ENCODE measurements around the gene WASF1.
"Not testable (repeated sequence)": the region's sequence is repeated elsewhere in the genome, so short reads cannot be mapped to it uniquely, and the experiment has no call there.

WASF1 gene

DNA sequence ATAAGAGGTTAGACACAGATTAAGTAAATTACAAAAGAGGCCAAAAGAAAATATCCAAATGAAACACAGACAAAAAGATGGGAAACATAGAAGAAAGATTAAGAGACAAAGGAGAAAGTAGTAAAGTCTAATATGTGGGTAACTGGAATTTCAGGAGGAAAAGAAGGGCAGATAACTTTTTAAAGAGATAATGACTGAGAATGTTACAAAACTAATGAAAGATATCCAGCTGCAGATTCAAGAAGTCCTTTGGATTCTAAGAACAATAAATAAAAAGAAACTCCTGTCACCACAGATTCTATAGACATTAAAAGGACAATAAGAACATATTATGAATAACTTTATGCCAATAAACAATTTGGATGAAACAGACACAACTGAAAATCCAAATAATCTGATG is 90.1 kb downstream of the WASF1 start:
- DNase-seq (ENCODE audit: low read depth, low spot score) = no peak

- DNase-seq (ENCODE audit: low read depth, low spot score) = no peak
Measured at GRCh38 chr6:110085285-110085684, 94.2 kb downstream of the WASF1 start.

- no peak for DNase-seq (ENCODE audit: low read depth, low spot score)
Measured at GRCh38 chr6:110083875-110084585, 95.4 kb downstream of the WASF1 start.

GRCh38 chr6:110075406-110075805 is 104.1 kb downstream of the WASF1 start:
- no peak for DNase-seq (ENCODE audit: low read depth, low spot score)

DNA sequence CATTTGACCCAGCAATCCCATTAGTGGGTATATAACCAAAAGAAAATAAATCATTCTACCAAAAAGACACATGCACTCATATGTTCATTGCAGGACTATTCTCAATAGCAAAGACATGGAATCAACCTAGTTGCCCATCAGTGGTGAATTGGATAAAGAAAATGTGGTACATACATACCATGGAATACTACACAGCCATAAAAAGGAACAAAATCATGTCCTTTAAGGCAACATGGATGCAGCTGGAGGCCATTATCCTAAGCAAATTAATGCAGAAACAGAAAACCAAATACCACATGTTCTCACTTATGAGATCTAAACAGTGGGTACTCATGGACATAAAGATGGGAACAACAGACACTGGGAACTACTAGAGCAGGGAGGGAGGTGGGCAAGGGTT is 106.0 kb downstream of the WASF1 start:
- not testable (repeated sequence) for DNase-seq (ENCODE audit: low read depth, low spot score)

- DNase-seq (ENCODE audit: low read depth, low spot score) = no peak
Measured at GRCh38 chr6:110068592-110068967, 110.9 kb downstream of the WASF1 start.

DNA sequence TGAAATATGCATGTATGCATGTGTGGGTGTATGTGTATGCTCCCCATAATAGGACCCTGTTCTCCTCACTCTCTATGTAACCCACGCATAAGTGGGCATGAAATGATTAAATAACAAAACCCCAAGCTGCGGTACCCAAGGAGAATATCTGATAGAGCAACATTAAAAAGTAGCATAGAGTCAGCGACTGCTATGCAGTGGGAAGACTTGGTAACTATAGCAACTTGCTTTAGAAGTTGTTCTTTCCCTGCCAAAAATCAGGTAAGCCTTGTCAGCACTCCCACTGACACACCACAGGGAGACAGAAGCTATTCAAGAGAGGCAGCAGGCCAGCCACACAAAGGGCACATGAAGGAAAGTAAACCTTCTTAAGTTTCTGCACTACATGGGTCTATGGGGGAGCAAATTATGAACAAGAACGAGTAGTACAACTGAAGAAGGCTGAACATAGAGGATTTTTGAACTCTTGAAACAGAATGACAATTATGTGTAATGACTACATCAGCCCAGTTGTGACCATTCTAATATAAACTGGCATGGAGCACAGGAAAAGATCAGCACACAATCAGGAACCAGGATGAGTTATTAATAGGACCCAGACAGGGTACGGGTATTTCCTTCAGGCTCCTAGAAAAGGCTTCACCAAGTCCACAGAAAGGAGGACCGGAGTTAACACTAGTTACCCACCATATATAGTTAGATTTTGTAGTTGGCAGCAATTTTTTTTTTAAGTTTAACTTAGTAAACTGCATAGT is 111.5 kb downstream of the WASF1 start:
- no peak for DNase-seq (ENCODE audit: low read depth, low spot score)

GRCh38 chr6:110064744-110065524 is 114.5 kb downstream of the WASF1 start:
- DNase-seq (ENCODE audit: low read depth, low spot score) = no peak

- no peak for DNase-seq (ENCODE audit: low read depth, low spot score)
Measured at GRCh38 chr6:110063594-110064263, 115.7 kb downstream of the WASF1 start.

DNA sequence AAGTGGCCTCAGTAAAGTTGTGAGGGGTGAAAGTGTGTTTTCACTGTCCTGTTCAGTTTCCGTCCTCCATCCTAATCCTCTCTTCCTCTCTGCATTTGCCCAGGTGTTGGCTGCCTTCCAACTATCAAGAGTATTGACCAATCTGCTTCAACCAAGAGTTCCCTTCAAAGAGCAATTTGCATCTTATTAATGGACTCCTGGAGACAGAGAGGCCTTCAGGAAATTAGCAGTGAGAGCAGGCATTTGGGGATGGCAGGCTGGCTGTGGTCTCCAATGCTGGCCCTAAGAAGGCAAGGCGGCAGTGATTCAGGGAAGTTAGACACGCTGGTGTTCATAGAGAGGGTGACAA is 124.1 kb downstream of the WASF1 start:
- no peak for DNase-seq (ENCODE audit: low read depth, low spot score)

DNA sequence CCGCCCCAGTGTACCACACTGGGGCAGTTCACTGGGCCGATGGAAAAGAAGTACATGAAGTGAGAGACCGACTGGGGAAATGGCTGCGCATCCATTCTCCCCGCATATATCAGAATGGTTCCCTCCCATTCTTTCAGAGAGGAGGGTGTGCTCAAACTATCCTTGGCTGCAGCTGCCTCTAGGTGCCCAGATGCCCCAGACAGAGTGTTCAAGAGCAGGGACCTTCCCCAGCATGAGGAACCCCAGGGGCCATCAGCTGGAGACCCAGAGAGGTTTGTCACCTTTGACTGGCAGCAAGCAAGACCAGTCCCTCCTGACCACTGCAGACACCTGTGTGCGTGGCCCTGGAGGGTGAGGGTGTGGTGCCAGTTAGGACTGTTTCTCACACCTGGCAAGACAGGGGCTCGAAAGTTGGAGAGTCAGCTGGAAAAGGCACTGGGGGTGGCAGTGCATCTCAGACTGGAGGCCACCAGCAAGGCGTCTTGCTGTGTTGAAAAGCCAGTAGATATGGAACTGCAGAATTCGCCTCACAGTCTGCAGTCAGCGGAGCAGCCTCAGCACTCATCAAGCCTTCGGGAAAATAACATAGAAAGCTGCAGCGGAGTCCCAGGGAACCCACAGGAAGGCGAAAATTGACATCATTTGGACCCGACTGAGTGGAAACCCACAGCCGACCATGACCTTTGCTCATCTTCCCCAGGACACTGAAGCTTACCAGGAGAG is 124.6 kb downstream of the WASF1 start:
- no peak for DNase-seq (ENCODE audit: low read depth, low spot score)

DNA sequence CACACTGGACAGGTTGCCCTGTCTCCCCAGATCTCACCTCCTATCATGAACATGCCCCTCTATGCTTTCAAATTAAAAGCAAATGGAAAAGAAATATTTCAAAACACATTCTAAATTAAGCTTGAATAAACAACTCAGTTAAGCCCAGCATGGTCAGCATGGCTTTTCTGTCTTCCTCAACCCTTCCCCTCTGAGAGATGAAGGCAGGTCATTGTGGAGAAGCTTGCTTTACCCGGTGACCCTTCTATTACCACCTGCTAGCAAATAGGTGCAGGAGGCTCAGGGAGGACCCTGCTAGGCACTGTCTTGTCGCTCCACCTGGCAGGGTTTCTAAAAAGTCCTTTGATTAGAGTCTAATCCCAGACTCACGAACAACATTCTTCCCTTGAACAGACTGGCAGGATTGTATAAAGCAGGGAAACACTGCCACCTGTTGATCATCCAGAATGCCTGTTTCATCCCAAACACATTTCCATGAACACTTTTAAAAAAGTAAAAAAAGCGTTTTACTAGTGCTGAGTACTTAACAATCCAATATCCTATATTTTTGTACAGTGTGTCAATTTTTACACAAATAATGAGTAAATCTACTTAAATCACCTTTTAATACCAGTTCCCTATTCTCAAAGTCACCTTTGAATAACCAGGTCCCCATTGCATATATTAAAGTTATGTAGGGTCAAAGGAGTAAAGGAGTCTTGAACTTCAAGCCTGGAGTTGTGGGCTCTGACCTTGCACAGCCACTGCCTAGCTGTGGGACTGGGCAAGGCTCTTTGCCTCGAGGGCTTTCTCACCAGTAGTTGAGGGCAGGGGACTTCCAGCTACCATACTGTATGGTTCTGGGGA is 125.9 kb downstream of the WASF1 start:
- no peak for DNase-seq (ENCODE audit: low read depth, low spot score)

DNA sequence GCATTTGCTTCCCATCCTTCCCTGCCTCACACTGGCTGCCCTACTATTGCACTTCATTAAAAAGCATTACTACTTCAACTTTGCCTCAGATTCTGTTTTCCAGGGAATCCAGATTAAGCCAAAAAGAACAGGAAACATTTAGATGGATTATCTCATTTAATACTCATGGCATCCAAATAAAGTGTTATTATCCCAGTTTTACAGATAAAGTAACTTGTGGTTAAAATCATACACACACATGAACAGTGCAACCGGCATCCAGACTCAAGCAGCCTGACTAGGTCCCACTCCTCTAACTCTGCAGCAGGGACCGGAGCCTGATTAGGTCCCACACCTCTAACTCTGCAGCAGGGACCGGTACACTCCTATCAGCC is 129.0 kb downstream of the WASF1 start:
- DNase-seq (ENCODE audit: low read depth, low spot score) = no peak

All from smooth muscle cell of the brain vasculature (primary cell).